NOMO-1 treated with DMSO at 0.1 percent for 48 hours (cell line): Measurements from ENCODE around the gene TPM1.
"Not testable (repeated sequence)": the region's sequence is repeated elsewhere in the genome, so short reads cannot be mapped to it uniquely, and the experiment has no call there.

Source experiments
- DNase-seq: peaks from one replicate; lab custom pipeline; 2025; ENCODE audit not compliant: unreplicated experiment; lab: John Stamatoyannopoulos, UW

TPM1 gene

DNA sequence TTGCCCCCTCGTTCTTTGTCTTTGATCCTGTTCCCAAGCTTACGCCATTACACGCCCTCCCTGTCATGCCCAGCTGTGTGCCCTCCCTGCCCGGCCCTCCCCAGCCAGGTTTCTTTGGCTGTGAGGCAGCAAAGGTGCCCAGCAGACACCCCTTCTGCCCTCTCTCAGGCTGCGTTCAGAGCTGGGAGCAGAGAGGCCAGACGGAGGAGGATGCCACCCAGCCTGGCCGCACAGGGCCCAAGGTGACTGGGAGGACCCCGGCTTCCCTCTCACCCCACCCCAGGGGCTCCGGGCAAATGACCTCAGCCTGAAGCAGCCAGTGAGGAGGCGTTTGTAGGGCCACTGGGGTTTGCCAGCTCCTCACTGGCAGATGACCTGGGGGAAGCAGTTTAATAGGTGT is 48.3 kb downstream of the TPM1 start:
- no peak for DNase-seq

DNA sequence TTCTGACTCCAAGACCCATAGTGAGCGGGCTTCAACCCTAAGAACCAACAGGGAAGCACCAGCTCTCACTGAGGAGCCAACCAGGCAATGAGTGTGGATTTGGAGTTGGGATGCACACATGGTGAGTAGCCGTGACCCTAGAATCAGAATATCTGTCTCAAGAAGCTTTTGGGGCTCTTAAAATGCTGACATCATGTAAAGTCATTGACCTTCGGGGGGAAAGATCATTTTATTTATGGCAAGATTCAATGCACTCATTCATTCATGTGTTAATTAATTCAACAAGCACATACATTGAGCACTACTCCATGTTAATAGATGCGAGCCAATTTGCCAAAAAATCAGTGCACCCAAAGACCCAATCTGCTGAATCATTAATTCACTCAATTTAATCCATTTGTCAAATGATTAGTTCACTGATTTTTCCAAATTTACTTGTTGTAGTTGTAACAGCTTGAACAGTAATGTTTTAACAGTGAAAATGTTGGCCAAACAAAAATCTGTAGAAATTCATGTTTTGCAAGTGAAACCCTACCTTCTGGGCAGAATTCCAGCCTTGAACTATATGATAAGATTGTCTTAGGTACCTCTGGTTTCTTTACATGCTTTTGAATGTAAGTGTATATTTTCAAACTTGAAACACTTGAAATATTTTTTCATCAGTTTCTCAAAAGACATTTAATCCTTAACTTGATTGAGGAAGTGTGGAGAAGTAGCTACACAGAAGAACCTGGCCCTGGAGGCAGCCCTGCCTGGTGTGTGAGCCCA is 49.3 kb downstream of the TPM1 start:
- no peak for DNase-seq

DNA sequence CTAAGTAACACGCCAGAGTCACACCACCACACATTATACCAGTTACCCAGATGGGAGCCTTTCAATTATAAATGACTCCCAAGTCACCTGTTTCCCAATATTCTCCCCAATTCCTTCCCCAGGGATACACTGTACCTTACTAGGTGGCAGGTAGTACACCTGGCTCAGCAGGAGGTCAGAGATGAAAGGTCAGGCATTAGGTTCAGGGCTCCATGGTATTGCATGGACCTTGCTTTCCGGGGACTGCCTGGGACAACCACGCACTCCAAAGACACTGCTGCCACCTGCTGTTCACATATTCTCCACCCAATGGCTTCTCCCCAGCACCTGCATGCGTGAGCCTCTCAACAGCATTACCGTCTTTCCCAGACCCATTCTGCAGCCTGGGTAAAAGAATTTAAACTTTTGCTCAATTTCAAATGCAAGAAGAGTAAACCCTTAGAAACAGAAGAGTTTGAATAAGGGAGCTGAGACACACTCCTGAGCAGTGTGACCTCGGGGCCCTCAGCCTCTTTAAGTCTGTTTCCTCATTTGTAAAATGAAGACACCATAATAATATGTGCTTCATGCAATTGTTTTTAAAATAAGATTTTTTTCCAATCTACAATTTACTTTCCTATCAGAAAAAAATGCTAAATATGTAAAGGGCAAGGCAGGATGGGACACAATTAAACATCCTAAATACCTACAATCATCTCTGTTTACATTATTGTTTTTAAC is 51.1 kb downstream of the TPM1 start:
- peak; percentile 67 for DNase-seq

GRCh38 chr15:63094495-63094931 is 52.0 kb downstream of the TPM1 start:
- DNase-seq = no peak

GRCh38 chr15:63096178-63096577 is 53.6 kb downstream of the TPM1 start:
- no peak for DNase-seq

GRCh38 chr15:63098901-63099300 is 56.4 kb downstream of the TPM1 start:
- DNase-seq = not testable (repeated sequence)

GRCh38 chr15:63099581-63099980 is 57.0 kb downstream of the TPM1 start:
- DNase-seq = not testable (repeated sequence)

DNA sequence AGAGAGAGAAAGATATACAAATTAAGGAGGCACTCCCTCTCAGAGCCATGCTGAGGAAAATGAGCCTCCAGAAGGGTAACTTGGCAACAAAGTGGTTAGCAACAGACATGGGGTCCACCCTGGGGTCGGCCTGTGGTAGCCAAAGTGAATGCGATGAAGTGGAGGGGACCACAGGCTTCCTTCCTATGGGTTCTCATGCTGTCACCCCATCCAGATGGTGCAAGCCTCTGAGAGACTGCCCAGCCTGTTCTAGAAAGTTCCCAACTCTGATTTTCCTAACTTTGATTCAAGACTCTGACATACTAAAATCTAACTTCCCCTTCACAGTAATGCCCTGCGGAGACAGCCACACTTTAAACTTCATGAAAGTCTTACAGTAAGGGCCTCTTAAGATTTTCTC is 60.9 kb downstream of the TPM1 start:
- DNase-seq = no peak

GRCh38 chr15:63104727-63105126 is 62.2 kb downstream of the TPM1 start:
- peak; percentile 80 for DNase-seq

DNA sequence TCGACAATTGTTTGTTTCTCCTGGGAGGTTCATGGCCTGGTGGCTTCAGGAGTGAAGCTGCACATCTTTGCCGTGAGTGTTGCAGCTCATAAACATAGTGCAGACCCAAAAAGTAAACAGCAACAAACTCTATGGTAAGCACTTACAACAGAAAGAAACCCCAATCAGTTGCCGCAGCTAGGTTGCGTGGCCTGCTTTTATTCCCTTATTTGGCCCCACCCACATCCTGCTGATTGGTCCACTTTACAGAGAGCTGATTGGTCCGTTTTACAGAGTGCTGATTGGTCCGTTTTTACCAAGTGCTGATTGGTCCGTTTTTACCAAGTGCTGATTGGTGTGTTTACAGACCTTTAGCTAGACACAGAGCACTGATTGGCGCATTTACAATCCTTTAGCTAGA is 62.8 kb downstream of the TPM1 start:
- peak; percentile 18 for DNase-seq

GRCh38 chr15:63107895-63108546 is 65.5 kb downstream of the TPM1 start:
- DNase-seq = peak; percentile 8

DNA sequence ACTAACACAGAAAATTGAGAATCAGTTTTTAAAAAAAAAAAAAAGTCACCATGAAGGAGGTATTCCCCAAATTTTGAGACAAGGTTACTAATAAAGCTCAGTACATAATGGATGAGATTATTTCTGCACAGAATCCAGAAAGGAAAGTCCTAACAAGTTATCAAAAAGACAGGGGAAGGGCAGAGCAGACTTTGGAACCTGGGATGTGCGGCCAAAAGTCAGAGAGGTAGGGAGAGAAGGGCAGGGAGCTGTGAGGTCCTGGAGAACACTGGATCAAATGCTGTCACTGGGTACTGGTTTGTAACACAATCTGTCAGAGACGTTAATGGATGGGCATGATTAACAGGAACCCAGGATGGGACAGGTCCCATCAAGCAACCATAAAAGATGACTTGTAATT is 67.0 kb downstream of the TPM1 start:
- DNase-seq = no peak

DNA sequence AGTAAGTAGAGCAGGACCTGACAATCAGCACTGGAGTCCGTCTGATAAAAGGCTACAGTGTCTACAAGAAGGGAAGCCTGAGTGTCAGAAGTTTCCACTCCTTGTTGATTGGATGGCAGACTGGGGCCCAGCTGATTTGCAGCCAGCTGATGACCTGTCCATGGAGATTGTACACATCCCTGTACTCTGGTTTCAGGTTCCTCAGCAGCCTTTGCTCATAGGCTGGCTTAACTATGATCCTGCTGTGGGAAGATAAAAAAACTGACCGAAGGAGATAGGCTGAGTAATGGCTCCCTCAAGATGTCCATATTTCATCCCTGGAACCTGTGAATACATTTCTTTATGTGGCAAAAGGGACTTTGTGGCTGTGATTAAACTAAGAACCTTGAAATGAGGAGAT is 67.4 kb downstream of the TPM1 start:
- DNase-seq = no peak

DNA sequence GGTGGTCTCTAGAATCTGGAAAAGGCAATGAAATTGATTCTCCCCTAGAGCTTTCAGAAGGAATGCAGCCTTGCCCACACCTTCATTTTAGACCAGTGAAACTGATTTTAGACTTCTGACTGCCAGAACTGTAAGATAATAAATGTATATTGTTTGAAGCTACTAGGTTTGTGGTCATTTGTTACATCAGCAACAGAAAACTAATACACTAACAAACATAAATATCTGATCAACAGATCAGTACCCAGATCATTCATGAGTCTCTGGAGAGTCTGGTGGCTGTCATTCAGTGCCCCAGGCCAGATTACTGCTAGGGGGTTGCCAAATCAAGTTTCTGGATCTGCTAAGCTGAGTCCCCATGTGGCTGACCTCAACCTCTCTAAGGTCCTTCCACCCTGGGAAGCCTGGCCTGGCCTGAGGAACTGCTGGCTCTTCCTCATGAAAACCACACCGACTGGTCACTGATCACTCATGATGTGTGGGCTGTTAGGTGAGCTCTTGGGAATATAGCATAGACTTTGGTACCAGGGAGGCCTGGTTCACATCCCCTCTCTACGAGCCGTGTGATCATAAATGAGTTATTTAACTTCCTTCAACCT is 68.0 kb downstream of the TPM1 start:
- no peak for DNase-seq

- no peak for DNase-seq
Observed at GRCh38 chr15:63111481-63111880, 68.9 kb downstream of the TPM1 start.

- DNase-seq = no peak
Observed at GRCh38 chr15:63112871-63113270, 70.3 kb downstream of the TPM1 start.

GRCh38 chr15:63114465-63114864 is 71.9 kb downstream of the TPM1 start:
- no peak for DNase-seq
